CD4-positive, alpha-beta T cell treated with Interleukin-2 at 100 ng/mL for 4 hours (primary cell): ENCODE results near the gene TMEM50A.
A peak's percentile ranks its signal among the peaks of the same experiment; 100 is the strongest.
"Not testable (repeated sequence)": the region's sequence is repeated elsewhere in the genome, so short reads cannot be mapped to it uniquely, and the experiment has no call there.

ENCODE experiments used
- DNase-seq: peaks from one replicate; pipeline ENCODE4 v3.0.0-alpha.2; 2020; ENCODE audit warnings: low spot score

The TMEM50A gene

DNA sequence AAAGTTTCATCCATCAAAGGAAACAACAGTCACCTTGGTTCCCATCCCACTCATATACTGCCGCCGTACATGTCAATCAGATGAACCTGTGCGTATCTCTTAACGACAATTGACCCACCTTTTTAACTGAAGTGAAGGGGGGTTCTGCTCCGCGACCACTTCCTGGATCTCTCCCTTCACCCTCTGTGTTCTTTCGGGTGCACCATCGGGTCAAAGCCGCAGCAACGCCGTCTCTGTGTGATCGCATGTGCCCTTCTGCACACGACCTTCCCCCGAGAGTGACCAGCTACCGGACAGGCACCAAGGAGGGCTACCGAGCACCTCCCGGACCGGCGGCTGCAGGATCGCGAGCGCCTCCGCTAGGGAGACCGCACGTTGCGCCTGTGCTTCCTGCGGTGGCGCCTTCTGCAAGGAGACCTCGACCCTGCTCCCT lies 1.2 kb upstream of the TMEM50A start:
- peak; percentile 21 for DNase-seq

DNA sequence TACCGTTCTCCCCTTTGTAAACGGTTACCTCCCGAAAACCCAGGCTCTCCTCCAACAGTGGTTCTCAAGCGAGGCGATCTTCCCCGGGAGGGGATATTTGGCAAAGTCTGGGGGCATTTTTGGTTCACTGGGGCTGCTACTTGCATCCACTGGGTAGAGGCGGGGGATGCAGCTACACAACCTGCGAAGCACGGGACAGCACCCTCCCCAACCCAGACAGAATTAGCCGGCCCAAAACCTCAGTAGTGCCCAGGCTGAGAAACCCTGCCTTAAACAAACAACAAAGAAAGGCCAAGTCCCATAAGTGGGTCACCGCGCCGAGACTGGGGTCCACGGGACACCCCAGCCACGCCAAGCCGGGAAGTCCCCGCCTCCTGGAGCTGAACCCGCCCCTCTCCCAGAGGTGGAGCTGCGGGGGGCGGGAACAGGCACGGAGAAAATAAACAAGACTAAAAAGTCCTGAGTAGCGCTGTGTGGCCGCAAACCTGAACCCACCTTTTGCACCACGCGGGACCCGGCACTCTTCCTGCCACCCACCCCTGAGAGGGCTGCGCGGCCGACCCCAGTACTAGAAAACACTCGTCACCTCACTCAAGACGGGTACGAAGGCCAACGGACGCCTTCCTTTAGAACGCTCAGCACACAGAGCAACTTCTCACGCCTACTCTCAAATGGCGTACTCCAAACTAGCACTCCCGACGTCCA lies 499 bp upstream of the TMEM50A start:
- DNase-seq = peak; percentile 22

DNA sequence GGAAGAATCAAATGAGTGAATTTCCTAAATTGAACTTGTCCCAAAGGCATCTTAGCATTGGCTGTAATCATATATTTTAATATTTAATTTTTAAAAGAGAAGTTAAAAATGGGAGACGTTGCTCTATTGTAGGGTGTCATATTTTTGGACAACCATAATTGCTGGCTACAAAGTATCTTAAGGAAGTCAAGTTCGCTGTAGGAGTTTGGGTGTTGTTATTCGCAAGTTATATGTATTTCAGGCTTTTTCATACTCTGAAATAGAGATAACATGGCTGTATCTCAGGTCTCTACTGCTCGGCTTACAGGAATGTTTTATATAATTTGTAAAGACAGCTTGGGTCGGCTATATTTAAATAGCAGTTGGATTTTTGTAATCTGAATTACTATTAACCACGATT lies 852 bp downstream of the TMEM50A start:
- DNase-seq = no peak

DNA sequence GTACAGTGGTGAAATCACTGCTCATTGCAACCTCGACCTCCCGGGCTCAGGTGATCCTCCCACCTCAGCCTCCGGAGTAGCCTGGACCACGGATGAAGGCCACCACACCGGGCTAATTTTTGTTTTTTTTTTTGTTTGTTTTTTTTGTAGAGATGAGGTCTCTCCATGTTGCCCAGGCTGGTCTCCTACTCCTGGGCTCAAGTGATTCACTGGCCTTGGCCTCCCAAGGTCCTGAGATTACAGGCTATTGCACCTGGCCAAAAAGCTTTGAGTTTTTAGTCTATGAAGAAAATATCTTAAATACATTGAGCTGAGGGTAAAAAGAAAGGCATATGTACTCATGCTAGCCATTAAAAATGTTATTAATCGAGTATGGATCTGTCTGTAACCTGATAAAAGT lies 3.6 kb downstream of the TMEM50A start:
- DNase-seq = no peak

DNA sequence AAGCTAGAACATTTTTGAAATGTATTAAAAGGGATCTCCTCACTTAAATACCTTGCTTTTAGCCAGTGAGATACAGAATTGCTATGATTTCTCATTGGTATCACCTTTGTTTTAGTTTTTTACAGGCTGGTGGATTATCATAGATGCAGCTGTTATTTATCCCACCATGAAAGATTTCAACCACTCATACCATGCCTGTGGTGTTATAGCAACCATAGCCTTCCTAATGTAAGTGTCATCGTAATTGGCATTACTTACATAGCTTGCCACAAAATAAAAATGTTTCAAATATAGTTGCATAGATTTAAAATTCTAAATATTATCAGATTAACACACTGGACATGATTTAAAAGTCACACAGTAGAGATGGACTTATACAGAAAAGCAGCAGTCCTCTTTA lies 4.7 kb downstream of the TMEM50A start:
- no peak for DNase-seq

DNA sequence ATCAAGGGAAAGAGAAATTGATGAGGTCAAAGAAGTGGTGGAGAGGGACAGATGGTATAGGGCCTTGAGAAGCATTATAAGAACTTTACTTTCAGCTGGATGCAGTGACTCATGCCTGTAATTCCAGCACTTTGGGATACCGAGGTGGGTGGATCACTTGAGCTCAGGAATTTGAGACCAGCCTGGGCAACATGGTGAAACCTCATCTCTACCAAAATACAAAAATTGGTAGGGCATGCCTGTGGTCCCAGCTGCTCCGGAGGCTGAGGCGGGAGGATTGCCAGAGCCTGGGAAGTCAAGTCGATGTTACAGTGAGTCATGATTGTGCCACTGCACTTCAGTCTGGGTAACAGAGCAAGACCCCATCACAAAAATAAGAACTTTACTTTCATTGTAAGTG lies 5.7 kb downstream of the TMEM50A start:
- DNase-seq = no peak

DNA sequence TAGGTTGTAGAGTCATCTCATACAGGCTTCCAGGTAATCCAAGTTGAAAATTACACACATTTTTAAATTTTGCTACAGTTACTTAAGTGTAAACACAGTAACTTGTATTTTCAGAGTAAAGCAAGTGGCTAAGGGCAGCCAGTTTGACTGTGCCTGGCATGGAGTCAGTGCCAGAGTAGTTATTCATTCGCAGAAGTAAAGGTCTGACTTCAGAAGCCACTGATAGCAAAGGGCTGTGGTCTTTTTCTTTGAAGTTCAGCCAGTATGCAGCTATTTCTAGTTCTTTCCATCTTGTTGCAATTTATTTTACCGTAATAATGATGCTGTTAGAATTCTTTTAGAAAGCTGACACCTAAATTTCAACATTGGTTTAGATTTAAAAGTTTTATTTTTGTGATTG lies 9.4 kb downstream of the TMEM50A start:
- DNase-seq = no peak

DNA sequence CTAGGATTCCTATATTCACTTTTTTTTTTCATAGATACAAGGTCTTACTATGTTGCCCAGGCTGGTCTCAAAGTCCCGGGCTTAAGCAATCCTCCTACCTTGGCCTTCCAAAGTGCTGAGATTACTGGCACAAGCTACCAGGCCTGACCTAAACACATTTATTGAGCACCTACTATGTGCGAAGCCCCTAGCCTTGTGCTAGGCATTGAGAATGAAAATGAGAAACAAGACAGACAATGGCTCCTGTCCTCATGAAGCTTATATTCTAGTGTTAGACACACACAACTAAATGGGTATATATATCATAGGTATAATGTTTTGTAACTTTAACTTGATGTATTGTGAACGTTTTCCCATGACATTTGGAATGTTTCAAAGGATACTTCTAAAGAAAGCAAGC lies 11.5 kb downstream of the TMEM50A start:
- DNase-seq = no peak

DNA sequence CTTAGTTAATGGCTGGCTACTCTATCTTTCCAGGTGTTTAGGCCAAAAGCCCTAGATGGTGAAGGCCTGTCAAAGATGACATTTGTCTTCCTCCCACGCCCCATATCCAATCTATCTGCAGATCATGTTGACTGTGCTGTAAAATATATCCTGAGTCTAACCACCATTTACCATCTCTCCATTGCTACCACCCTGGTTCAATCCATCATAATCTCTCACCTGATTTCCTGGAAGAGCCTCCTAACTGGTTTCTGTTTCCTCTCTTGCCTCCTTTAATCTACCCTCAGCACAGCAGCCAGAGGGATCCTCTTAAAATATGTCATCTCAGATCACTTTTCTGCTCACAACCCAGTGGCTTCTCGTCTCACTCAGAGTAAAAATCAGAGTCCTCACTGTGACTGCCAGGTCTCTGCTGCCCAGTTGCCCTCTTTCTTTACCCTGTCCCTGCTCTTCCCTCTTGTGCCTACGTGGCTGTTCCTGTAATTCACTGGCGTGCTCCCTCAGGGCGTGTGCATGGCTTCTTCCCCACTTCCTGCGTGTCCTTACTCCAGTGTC lies 17.8 kb downstream of the TMEM50A start:
- peak; percentile 26 for DNase-seq

DNA sequence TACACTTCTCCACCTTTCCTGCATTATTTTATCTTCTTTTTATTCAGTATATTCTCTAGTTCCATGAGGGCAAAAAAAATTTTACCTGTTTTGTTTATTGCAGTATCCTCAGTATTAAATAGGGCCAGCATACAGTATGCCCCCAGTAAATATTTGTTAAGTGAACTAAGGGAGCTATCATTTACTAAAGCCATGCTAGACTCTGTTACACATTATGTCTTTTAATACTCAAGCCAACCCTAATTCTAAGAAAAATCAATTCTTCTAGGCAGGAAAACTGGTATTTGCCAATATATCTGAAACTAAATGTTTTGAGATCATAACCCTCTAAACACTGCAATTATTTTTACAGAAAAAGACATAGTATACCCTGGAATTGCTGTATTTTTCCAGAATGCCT lies 18.3 kb downstream of the TMEM50A start:
- no peak for DNase-seq

DNA sequence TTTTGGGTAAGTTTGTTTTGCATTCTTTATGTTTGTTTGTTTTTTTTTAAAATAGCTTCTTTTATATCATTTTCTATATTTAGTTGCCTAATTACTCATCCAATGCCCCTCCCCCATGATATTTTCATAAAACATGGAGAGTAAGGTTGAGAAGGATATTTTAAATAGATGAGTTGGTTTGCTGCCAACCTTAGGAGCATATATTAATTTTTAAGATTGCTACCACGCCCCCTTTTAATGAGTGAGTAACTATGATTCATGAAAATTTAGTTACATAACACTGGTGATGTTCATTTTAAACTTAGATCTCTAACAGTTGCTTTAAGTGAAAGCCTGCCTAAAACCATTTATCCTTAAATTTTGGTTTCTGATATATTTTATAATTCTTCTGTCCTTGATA lies 18.7 kb downstream of the TMEM50A start:
- DNase-seq = peak; percentile 43

DNA sequence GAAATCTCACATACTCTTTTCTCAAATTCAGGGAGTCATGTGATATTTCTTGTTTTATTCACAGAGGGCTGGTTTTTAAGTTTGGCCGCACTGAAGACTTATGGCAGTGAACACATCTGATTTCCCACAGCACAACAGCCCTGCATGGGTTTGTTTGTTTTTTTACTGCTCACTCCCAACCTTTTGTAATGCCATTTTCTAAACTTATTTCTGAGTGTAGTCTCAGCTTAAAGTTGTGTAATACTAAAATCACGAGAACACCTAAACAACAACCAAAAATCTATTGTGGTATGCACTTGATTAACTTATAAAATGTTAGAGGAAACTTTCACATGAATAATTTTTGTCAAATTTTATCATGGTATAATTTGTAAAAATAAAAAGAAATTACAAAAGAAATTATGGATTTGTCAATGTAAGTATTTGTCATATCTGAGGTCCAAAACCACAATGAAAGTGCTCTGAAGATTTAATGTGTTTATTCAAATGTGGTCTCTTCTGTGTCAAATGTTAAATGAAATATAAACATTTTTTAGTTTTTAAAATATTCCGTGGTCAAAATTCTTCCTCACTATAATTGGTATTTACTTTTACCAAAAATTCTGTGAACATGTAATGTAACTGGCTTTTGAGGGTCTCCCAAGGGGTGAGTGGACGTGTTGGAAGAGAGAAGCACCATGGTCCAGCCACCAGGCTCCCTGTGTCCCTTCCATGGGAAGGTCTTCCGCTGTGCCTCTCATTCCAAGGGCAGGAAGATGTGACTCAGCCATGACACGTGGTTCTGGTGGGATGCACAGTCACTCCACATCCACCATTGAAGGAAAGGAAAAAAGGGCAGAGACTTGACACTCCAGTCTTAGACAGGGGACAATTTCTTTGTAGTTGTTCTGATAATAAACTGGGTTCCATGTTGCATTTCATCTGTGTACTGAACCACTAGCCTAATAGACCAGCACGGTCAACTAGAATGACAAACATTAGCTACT lies 22.8 kb downstream of the TMEM50A start:
- DNase-seq = no peak

DNA sequence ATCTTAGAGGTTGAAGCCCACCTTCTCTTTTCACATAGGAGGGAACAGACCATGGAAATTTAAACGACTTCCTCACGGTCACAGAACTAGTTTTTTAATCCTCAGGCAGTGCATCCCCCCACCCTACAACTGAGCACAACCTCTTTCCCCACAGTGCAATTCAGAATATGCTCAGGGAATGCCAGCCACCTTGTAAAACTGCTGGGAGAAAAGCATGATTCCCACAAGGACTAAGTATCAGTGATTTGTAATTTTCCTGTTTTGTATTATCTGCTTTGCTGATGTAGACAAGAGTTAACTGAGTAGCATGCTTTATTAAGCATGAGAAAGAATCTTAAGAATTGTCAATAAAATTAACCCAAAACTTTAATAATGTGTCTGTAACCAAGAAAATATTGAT lies 23.8 kb downstream of the TMEM50A start:
- DNase-seq = no peak

DNA sequence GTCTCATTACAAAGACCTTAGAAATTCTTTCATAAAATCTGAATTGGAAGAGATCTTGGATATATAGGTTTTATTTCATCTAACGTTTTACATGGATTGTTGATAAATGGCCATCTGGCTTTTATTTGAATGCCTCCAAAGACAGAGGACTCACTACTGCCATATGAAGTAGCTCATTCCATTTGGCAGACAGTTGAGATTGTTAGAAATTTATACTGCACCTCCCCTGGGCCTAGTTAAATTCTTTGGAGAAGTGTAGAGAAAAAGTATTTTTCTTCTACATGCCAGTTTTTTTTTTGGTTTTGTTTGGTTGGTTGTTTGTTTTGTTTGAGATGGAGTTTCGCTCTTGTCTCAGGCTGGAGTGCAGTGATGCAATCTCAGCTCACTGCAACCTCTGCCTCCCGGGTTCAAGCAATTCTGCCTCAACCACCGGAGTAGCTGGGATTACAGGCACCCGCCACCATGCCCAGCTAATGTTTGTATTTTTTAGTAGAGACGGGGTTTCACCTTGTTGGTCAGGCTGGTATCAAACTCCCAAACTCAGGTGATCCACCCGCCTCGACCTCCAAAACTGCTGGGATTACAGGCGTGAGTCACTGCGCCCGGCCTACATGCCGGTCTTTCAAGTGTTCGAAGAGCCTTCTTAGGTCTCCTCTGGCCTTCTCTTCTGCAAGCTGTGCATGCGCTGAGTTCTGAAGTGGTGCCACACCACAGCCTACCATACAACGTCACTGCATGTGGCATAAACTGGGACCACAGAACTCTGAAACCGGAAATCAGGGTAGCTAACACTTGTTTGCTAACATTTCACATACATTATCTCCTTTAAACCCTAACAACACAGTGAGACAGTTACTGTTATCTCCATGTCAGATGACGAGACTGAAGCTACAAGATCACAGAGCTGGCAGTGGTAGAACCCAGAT lies 24.8 kb downstream of the TMEM50A start:
- not testable (repeated sequence) for DNase-seq

DNA sequence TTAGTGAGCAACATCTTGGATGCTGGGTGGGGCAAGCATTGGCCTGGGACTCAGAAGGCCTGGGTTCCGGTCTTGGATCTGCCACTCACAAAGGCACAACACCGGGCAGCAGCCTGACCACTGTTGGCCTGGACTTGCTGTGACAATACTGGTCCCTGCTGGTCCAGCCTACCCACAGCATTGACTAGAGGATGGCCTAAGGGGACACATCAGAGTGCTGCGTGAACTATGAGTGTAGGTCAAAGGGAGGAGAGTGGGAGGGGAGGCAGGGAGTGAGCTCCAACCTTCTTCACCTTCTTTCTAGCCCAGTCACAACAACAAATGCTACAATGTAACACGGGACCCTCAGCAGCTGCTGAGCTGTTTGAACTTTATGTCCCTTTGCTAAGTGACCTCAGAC lies 31.1 kb downstream of the TMEM50A start:
- DNase-seq = no peak

DNA sequence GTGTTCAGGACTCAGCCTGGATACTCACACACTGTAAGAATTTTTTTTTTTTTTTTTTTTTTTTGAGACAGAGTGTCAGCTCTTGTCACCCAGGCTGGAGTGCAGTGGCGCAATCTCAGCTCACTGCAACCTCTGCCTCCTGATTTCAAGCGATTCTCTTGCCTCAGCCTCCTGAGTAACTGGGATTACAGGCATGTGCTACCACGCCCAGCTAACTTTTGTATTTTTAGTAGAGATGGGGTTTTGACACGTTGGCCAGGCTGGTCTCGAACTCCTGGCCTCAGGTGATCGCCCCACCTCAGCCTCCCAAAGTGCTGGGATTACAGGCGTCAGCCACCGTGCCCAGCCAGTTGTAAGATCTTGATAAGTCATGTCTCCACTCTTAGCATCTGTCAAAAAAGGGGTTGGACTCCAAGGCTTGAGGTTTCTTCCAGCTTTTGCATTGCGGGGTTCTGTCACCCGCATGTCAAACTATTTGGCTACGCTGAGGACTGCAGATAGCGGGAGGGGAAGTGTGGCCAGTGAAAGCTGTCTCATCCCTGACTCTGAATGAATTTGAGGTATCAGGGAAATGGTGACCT lies 31.6 kb downstream of the TMEM50A start:
- DNase-seq = not testable (repeated sequence)

DNA sequence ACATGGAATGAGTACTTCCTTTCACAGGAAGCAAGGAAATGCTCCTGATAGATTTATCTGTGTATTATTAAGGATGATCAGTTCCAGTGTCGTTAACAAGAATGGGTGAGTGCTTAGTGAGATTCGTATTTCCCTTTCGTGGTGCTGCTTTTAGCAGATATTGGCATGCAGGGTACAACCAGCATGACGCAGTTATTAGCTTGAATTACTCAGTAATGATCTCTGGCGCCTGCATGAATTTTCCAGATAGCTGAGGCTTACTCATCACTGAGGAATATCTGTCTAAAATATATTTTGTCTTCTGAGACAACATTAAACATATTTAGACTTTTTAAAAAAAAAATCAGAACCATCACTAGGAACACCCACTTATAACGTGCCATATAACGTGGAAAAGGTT lies 33.6 kb downstream of the TMEM50A start:
- not testable (repeated sequence) for DNase-seq

DNA sequence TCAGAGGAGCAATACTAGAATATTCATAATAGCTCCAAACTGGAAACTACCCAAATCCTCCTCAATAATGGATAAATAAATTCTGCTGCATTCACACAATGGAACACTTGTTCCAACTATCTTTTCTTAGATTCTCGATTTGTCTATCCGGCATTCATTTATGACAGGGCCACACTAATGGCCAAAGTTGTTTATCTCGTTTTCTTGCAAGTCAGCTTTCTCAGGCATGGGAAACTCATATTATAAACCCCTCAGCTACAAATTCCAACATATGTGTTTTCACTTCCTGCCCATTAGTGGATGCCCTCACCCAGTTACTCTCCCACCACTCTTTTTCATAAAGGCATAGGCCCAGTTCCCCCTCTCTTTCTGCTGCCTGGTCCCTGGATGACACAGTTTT lies 40.2 kb downstream of the TMEM50A start:
- DNase-seq = not testable (repeated sequence)

DNA sequence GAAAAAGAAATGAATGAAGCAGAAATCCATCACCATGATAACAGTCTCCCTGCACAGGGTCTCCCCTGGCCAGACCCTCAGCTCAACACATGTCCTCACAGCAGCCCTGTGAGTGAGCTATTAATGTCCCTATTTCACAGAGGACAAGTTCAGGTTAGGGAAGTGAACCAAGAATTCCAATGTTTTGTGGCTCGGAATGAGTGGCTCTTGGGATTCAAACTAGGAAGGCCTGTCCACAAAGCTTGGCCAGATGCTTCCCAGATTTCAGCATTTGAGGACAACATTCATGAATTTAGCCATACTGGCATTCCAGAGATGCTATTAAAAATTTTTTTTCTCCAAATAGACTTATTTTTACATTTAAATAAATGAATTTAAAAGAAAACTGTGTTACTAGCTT lies 44.4 kb downstream of the TMEM50A start:
- DNase-seq = not testable (repeated sequence)

DNA sequence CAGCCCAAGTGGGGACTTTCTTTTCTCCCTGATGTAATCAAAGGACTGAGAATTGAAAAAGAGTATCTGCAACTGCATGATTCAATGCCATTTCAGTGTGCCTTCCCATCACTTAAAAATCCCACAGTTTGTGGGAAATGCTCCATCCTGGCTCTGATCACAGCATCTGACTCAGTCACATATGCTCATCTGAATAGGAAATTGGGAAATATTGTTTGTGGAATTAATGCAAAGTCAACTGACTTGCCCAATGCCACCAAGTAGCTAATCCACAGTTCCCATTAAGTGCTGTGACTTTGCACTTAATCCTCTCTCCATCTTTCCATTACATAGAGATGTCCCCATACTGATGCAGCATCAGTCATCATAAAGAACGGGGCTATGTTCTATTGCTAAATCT lies 45.0 kb downstream of the TMEM50A start:
- not testable (repeated sequence) for DNase-seq

DNA sequence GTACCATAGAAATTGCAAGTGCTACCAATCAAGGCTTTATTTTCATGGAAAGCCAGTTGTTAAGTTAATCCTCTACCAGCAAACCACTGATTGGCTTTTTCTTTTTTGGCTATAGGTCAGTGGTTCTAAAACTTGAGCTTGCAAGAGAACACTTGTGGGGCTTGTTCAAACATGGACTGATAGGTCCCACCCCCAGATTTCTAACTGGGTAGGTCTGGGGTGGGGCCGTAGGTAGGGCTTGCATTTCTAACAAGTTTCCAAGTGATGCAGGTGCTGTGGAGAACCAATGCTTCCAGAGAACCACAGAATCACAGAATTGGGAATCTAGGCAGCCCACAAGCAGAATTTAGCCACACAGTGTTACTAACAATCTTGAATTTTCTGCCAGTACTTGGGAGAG lies 45.7 kb downstream of the TMEM50A start:
- not testable (repeated sequence) for DNase-seq
